Activated CD4-positive, alpha-beta T cell treated with anti-CD3 and anti-CD28 coated beads, Interleukin-2, amount 10 ng/mL, durations not matched to agents 7 days and 5 days (primary cell): ENCODE measurements around the gene TFEB. TPM values are rescaled to one million over a fixed set of nuclear protein-coding genes. Genes with fewer than 3 reads are reported as not detected.
"Not testable (repeated sequence)": the region's sequence is repeated elsewhere in the genome, so short reads cannot be mapped to it uniquely, and the experiment has no call there.

ENCODE experiments used
- CTCF ChIA-PET: fragments of 350-600 bp; sonication (Branson Sonifier 250); formaldehyde crosslinking; loops from one replicate; lab custom pipeline; 2021; ENCODE audit warnings: antibody characterized with exemption; lab: Charles Lee
- POLR2A ChIA-PET: fragments of 350-600 bp; sonication (Branson Sonifier 250); formaldehyde crosslinking; loops from one replicate; lab custom pipeline; 2021; ENCODE audit warnings: antibody characterized with exemption; lab: Charles Lee
- DNase-seq: peaks from one replicate; pipeline ENCODE4 v3.0.0-alpha.2; 2020
- H3K27ac Mint-ChIP-seq: one replicate; pipeline ENCODE4 v1.8.0; 2021; ENCODE audit warnings: mild to moderate bottlenecking, moderate library complexity, mixed read lengths
- H3K27me3 Mint-ChIP-seq: one replicate; pipeline ENCODE4 v1.8.0; 2021; ENCODE audit warnings: mixed read lengths
- H3K36me3 Mint-ChIP-seq: one replicate; pipeline ENCODE4 v1.8.0; 2021; ENCODE audit warnings: low read depth, mixed read lengths
- H3K4me1 Mint-ChIP-seq: one replicate; pipeline ENCODE4 v1.8.0; 2021; ENCODE audit warnings: mixed read lengths
- H3K4me3 Mint-ChIP-seq: one replicate; pipeline ENCODE4 v1.8.0; 2021; ENCODE audit warnings: mild to moderate bottlenecking, moderate library complexity, mixed read lengths
- H3K9me3 Mint-ChIP-seq: one replicate; pipeline ENCODE4 v1.8.0; 2021; ENCODE audit warnings: mixed read lengths
- total RNA-seq, 2 experiments: library from RNA; stranded (reverse); gene quantifications; one replicate each; pipeline ENCODE4 v1.2.3, GENCODE V29; 2021

Gene TFEB
- total RNA-seq, 2 experiments from 2014 or later: 9.7 to 12.5 TPM

DNA sequence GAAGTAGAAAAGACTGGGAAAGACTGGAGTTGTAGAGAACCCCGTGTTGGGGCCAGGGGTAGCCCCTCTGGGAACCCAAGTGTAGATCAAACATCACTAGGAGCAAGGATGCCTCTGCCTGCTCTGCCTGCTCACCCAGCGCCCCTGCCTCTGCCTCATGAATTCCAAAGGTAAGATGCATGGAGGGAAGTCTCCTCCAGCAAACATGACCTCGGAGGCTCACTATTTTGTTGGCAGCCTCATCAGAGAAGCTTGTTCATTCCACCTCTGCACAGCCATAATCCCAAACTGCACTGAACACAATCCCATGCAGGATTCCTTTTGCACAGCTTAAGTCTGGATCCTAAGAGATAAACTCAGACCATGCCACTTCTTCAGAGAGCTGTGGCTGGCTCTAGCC is 39.4 kb upstream of the TFEB start:
- CTCF ChIA-PET: interaction anchor here (1.0 to 5.8 kb wide), 4 partner anchors 11 to 318 kb away, joined by 3 to 49 read pairs (median 3); partner anchors contain the start of gene TOMM6
- DNase-seq: no peak
- POLR2A ChIA-PET: no interaction called here
- H3K4me3 Mint-ChIP-seq: no peak overlapping the region
- H3K9me3 Mint-ChIP-seq: no peaks in the 10 kb centered on the region
- H3K36me3 Mint-ChIP-seq: peaks cover 13% of the 10 kb centered on the region
- peaks cover under 1% of the 10 kb centered on the region for H3K27me3 Mint-ChIP-seq
- H3K27ac Mint-ChIP-seq: no peak overlapping the region
- H3K4me1 Mint-ChIP-seq: peaks cover 9% of the 10 kb centered on the region

DNA sequence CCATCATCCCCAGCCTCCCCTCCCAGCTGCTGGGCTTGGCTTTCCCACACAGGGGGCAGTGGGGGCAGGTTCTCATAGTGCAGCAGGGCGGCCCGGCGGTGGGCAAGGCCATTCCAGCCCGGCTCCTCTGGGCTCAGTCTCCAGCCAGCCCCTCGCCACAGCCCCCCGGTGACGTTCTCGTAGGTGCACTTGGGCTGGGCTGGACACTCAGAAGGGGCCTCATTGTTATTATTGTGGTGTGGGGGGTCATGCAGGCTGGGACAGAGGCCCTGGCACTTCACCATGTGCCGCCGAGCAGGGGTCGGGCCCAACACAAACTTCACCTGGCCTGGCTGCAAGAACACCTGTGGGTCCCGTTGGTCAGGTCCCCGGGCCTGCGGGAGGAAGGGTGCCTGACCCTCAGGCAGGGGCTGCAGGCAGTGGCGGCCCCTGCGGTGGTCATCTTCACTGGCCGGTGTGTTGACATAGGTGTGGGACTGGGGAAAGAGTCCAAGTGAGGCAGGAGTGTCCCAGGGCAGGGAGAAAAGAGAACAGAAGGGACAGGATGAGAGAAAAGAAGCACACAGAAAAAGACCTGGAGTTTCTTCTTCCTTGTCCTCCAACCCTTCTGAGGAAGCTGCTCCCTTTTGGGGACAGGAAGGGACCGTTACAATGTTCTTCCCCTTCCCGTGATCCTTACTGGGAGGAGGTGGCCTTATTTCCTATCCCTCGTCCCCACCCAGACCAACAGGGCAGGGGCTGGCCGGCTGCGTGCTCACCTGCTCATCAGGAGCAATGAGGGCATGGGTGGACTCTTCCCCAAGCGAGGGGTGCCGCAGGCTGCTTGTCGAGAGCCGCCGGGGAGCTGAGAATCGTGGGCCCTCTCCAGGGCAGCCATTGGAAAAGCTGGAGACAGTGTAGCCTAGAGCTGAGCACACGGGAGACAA is 35.9 kb upstream of the TFEB start:
- CTCF ChIA-PET: interaction anchor here (1.4 to 1.6 kb wide), 3 partner anchors 16 to 66 kb away, joined by 3 to 8 read pairs (median 3); partner anchors contain the start of gene TOMM6
- POLR2A ChIA-PET: no interaction called here
- no peak overlapping the region for H3K4me3 Mint-ChIP-seq
- peaks cover 11% of the 10 kb centered on the region for H3K36me3 Mint-ChIP-seq
- no peak for DNase-seq
- peaks cover 16% of the 10 kb centered on the region for H3K4me1 Mint-ChIP-seq
- no peaks in the 10 kb centered on the region for H3K27me3 Mint-ChIP-seq
- H3K27ac Mint-ChIP-seq: no peak overlapping the region
- no peaks in the 10 kb centered on the region for H3K9me3 Mint-ChIP-seq

DNA sequence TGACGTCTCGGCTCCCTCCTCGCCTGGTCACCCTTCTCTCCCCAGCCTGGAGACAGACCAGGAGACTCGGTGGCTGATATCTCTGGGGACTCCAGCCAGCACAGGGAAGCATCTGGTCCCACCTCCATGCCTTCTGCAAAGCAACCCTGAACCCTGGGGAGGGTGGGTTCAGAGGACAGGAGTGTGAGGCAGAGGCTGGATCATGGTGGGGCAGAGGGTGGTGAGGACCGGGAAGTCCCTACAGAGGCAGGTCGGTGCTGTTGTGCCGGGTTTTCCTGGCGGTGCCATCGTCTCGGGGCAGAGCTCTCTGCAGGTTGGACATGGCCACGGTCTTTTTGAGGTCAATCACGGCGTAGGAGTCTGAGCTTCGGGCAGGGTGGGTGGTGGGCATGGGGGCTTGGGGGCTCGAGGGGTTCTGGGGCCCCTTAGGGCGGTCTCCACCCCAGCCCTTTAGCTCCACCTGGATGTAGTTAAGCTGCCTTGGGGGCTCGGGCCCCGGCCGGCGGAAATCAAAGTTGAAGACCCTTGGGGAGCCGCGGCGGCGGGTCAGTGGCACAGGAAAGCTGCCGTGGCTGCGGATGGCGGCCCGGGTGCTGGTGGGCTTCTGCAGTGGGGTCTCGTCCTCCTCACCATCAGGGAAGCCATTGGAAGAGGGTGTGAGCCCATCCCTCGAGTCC is 35.1 kb upstream of the TFEB start:
- peak overlapping the region; percentile 9 for H3K27ac Mint-ChIP-seq
- H3K4me3 Mint-ChIP-seq: no peak overlapping the region
- H3K36me3 Mint-ChIP-seq: peaks cover 11% of the 10 kb centered on the region
- H3K4me1 Mint-ChIP-seq: peaks cover 16% of the 10 kb centered on the region
- H3K9me3 Mint-ChIP-seq: no peaks in the 10 kb centered on the region
- POLR2A ChIA-PET: no interaction called here
- CTCF ChIA-PET: interaction anchor here (1.4 kb wide), 1 partner anchor 20 kb away, joined by 3 read pairs; no protein-coding TSS in a partner anchor
- H3K27me3 Mint-ChIP-seq: no peaks in the 10 kb centered on the region
- DNase-seq: no peak

DNA sequence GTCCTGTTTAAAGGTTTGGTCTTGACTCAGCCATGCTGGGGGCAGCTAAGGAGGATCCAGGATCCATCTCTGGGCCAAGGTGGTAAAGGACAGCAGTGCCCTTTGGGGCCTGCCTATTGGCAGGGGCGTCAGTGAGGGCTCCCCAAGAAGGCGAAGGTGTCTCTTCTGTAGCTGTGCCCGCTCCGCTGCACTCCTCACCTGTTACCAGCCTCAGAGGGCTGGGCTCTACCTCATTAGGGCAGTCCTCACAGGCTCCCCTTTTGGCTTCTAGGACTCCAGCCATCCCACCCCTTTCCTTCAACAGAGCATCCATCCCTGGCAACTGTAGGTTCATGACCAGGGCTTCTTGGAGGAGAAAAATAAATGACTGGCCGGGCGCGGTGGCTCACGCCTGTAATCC is 34.0 kb upstream of the TFEB start:
- peaks cover 16% of the 10 kb centered on the region for H3K4me1 Mint-ChIP-seq
- H3K4me3 Mint-ChIP-seq: no peak overlapping the region
- H3K9me3 Mint-ChIP-seq: no peaks in the 10 kb centered on the region
- no peak for DNase-seq
- H3K27ac Mint-ChIP-seq: peak overlapping the region; percentile 54
- peaks cover 8% of the 10 kb centered on the region for H3K36me3 Mint-ChIP-seq
- POLR2A ChIA-PET: interaction anchor here (0.7 kb wide), 1 partner anchor 537 kb away, joined by 3 read pairs; no protein-coding TSS in a partner anchor
- CTCF ChIA-PET: interaction anchor here (0.6 to 1.3 kb wide), 5 partner anchors 8 to 284 kb away, joined by 3 to 5 read pairs (median 3); partner anchors contain the start of gene TOMM6
- H3K27me3 Mint-ChIP-seq: no peaks in the 10 kb centered on the region

DNA sequence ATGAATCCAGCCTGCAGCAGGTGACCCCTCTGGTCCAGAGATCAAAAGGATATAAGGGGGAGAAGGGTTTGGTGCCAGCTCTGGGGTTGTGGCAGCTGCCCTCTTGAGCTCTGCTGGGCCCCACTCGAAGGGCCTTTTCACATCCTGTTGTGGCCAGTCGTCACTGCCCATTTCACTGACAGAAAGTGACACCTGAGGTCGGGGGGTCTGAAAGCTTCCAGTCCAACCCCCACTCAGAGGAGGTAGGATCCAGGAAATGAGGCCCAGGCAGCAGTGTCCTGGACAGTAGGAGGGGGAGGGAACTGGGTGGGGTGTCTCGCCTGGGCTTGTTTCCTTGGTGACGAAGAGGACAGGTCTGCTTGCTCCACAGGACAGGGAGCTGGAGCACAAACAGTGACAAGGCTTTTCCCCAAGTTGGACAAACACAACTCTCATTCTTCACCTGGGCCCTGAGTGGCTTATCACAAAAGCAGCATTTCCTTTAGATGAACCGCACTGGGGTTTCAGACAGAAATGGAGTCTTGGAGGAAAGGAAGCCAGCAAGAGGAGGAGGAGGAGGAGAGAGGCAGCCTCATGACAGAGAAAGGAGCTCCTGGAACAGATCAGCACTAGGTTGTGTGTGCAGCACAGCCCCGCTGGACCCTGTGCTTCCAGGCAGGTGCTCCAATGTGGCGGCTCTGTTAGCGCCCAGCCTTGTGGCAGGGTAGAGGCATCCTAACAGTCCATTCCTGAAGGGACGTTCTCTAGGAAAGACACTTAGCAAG is 33.3 kb upstream of the TFEB start:
- ChIA-PET CTCF (interaction anchor here (0.6 to 1.8 kb wide), 7 partner anchors 9 to 283 kb away, joined by 3 to 5 read pairs (median 3); partner anchors contain the start of gene TOMM6), POLR2A (interaction anchor here (0.7 kb wide), 1 partner anchor 538 kb away, joined by 3 read pairs; no protein-coding TSS in a partner anchor)
- H3K4me1 Mint-ChIP-seq: peaks cover 16% of the 10 kb centered on the region
- H3K4me3 Mint-ChIP-seq: no peak overlapping the region
- no peak for DNase-seq
- no peaks in the 10 kb centered on the region for H3K9me3 Mint-ChIP-seq
- peak overlapping the region; percentile 47 for H3K27ac Mint-ChIP-seq
- peaks cover 8% of the 10 kb centered on the region for H3K36me3 Mint-ChIP-seq
- H3K27me3 Mint-ChIP-seq: no peaks in the 10 kb centered on the region

DNA sequence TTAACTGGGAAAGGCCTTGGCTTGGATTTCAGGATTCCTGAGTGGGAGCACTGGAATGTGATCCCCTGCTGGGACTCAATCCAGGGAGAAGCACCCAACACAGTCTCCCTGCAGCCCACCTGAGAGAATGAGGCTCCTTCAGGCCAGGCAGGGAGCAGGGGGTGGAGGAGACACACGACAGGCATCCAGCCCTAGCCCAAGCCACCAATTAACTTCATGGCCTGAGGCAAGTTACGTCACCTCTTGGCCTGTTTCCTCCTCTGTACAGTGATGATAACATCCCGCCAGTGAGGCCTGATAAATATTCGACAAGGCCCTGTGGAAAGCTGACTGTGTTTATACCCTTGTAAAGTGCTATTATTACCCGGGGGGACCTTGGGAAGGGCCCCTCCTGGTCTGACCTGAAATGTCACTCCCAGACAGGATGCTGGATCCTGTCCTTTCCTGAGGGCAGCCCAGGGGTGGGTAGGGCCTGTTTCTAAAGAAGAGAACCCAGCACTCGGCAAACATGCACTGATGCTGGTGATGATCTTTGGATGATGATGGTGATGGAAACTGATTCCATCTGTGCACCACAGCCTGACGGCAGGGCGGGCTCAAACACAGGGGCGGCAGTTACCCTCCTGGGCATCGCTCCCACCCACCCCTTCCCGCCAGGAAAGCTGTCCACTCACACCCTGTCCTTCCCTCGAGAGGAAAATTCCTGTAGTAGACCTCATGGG is 31.9 kb upstream of the TFEB start:
- no peak for DNase-seq
- Mint-ChIP-seq H3K27ac (no peak overlapping the region), H3K4me3 (no peak overlapping the region), H3K27me3 (peaks cover 1% of the 10 kb centered on the region), H3K4me1 (peaks cover 16% of the 10 kb centered on the region), H3K36me3 (peaks cover 4% of the 10 kb centered on the region), H3K9me3 (no peaks in the 10 kb centered on the region)
- CTCF ChIA-PET: interaction anchor here (0.9 to 1.8 kb wide), 2 partner anchors 14 to 16 kb away, joined by 3 to 4 read pairs; no protein-coding TSS in a partner anchor
- POLR2A ChIA-PET: interaction anchor here (0.6 kb wide), 1 partner anchor 447 kb away, joined by 4 read pairs; no protein-coding TSS in a partner anchor

DNA sequence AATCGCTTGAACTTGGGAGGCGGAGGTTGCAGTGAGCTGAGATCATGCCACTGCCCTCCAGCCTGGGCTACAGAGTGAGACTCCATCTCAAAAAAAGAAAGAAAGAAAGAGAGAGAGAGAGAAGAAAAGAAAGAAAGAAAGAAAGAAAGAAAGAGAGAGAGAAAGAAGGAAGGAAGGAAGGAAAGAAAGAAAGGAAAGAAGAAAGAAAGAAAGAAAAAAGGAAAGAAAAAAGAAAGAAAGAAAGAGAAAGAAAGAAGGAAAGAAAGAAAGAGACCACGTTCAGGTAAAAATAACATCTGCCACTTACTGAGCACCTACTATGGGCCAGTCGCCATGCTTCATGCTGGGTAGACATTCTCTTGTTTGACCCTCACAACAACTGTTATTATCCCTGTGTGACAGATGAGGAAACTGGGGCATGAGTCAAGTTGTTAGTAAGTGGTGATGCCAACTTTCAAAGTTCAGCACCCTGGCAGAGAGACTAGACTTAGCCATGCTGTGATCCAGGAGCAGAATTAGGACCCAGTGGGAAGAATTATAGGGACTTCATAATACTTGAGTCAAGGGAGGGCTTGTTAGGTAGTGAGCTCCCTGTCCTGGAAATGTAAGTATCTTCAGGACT is 30.7 kb upstream of the TFEB start:
- POLR2A ChIA-PET, H3K36me3 Mint-ChIP-seq, DNase-seq, H3K4me3 Mint-ChIP-seq, H3K27ac Mint-ChIP-seq, H3K9me3 Mint-ChIP-seq, H3K27me3 Mint-ChIP-seq: not testable (repeated sequence)
- peaks cover 16% of the 10 kb centered on the region for H3K4me1 Mint-ChIP-seq
- CTCF ChIA-PET: interaction anchor here (1.0 kb wide), 1 partner anchor 11 kb away, joined by 9 read pairs; no protein-coding TSS in a partner anchor

DNA sequence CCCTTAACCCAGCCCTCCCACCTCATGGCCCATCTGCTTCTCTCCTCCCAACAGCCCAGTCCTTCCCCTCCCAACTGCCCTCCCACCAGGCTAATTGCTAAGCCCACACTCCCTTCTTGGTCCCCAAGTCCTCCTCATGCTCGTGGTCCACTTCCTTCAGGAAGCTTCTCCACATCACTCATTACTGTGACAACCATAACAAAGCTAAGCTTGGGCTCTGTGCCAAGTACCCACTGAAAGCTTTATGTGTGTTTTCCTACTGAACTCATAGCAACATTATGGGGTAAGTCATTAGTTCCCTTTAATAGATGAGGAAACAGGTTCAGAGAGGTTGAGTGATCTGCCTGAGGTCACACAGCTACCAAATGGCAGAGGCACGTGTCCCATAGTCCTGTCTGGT is 28.1 kb upstream of the TFEB start:
- Mint-ChIP-seq H3K27me3 (peaks cover 1% of the 10 kb centered on the region), H3K9me3 (no peaks in the 10 kb centered on the region), H3K4me1 (peaks cover 6% of the 10 kb centered on the region), H3K4me3 (no peak overlapping the region), H3K27ac (no peak overlapping the region), H3K36me3 (no peaks in the 10 kb centered on the region)
- POLR2A ChIA-PET: no interaction called here
- no peak for DNase-seq
- CTCF ChIA-PET: interaction anchor here (1.2 to 1.4 kb wide), 2 partner anchors 11 to 23 kb away, joined by 3 to 4 read pairs; no protein-coding TSS in a partner anchor

DNA sequence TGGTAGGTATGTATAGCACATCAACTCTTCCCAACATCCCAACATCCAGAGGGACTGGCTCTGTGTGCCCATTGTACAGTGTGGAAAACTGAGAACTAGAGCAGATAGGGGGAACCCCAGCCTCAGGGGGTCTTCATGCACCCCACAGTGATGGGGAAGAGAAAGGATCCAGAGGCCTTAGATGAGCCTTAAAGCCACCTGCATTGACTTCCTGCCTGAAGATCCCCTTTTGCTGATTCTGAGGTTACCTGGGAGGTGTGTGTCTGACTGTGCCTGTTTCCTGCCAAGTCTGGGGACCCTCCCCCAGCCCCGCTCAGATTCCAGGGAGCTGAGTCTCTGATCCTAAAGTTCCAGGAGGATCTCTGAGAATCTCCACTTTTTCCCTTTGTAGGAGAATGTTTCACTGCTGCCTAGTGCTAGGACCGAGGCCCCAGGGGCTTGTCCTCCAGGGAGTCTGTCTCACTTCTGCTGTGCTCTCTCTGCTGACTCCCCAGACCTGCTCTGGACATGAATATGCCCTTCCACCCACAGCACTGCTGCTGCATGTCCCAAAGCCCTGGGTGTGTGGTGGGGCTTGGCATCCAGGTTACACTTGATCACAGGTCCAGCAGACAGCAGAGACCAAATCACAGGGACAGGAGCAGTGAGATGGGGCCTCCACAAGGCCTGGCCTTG is 24.6 kb upstream of the TFEB start:
- no peak overlapping the region for H3K27ac Mint-ChIP-seq
- ChIA-PET CTCF (no interaction called here), POLR2A (no interaction called here)
- no peaks in the 10 kb centered on the region for H3K36me3 Mint-ChIP-seq
- no peak overlapping the region for H3K4me3 Mint-ChIP-seq
- no peaks in the 10 kb centered on the region for H3K4me1 Mint-ChIP-seq
- peaks cover 1% of the 10 kb centered on the region for H3K27me3 Mint-ChIP-seq
- no peaks in the 10 kb centered on the region for H3K9me3 Mint-ChIP-seq
- no peak for DNase-seq

DNA sequence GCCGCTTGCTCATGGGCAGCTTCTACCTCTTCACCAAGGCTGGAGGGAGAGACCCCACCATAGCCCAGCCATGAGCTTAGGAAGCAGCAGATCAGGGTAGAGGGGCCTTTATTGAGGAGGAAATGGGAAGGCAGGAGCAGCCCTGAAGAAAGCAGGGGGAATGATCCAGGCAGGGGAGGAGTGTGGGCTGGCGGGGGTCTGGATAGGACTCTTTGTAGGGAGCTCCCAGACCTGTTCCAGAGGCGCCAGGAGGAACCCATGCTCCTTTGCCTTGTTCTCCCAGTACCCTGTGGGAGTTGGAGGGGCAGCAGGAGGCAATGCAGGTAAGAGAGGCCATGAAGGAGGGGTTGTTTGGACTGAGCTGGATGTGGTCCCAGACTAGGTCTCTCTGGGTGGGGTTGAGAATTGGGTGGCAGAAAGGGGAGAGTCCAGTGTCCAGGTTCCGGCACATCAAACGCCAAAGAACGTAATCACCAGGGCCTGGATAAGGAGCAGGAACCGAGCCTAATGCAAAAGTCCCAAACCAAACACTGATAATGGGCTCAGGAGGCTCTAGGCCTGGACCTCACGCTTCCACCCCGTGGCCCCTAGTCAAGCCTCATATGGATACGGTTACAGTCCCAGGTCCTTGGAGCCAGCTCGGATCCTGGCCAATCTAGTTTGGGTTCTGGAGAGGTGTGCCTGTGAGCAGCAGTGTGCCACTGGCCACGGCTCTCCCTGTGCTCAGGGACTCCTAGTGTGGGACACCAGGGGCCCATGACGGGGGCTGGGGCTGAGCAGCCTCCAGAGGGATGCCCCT is 23.9 kb upstream of the TFEB start:
- CTCF ChIA-PET: no interaction called here
- POLR2A ChIA-PET: no interaction called here
- no peak overlapping the region for H3K4me3 Mint-ChIP-seq

More for the DNA sequence above, 23.9 kb upstream of the TFEB start:
- Mint-ChIP-seq H3K4me1 (no peaks in the 10 kb centered on the region), H3K27me3 (peaks cover 4% of the 10 kb centered on the region), H3K9me3 (no peaks in the 10 kb centered on the region), H3K27ac (no peak overlapping the region), H3K36me3 (no peaks in the 10 kb centered on the region)
- DNase-seq: no peak
